ENCODE measurements around the gene CFAP90. TPM values are rescaled to one million over a fixed set of nuclear protein-coding genes. Genes with fewer than 3 reads are reported as not detected.

Gene CFAP90
- total RNA-seq, 4 donors from 2014 or later, result 0.88 to 1.7 TPM; not detected in 2

DNA sequence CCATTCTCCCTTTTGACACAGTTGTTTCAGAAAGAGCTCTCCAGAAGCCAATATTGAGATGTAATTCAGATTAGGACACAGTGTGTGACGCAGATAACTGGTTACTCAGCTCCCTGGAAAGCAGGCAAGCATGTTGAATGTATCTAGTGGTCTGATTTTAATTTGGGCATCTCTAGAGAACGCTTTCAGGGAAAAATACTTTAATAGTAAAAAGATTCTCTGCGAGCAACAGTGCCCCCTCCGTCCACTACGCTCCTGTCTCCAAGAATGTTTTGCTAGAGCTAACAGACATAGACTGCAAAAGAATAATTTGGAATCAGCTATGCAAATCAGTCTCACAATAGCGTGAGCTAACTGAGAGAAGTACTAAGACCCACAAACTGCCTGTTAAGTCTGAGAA lies 23.3 kb downstream of the CFAP90 start:
- Histone ChIP-seq H3K4me1 (no peaks in the 10 kb centered on the region), H3K36me3 (no peaks in the 10 kb centered on the region), H3K9me3 (no peaks in the 10 kb centered on the region), H3K27ac (peak overlapping the region; percentile 5 to 54), H3K27me3 (no peaks in the 10 kb centered on the region), H3K4me3 (no peak overlapping the region)
- intact Hi-C loops (cut with DNase I; ENCODE audit: low total_unique reads), result no loop called here
- TF ChIP-seq POLR2A (IDR thresholded peaks at IDR 0.05), result no peak
- TF ChIP-seq, protein P1, sequence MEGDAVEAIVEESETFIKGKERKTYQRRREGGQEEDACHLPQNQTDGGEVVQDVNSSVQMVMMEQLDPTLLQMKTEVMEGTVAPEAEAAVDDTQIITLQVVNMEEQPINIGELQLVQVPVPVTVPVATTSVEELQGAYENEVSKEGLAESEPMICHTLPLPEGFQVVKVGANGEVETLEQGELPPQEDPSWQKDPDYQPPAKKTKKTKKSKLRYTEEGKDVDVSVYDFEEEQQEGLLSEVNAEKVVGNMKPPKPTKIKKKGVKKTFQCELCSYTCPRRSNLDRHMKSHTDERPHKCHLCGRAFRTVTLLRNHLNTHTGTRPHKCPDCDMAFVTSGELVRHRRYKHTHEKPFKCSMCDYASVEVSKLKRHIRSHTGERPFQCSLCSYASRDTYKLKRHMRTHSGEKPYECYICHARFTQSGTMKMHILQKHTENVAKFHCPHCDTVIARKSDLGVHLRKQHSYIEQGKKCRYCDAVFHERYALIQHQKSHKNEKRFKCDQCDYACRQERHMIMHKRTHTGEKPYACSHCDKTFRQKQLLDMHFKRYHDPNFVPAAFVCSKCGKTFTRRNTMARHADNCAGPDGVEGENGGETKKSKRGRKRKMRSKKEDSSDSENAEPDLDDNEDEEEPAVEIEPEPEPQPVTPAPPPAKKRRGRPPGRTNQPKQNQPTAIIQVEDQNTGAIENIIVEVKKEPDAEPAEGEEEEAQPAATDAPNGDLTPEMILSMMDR (IDR thresholded peaks at IDR 0.05), result peak in 3 of 4 experiments; percentile 4 to 45 (median 29)
- DNase-seq, result peak; percentile 37 to 40

DNA sequence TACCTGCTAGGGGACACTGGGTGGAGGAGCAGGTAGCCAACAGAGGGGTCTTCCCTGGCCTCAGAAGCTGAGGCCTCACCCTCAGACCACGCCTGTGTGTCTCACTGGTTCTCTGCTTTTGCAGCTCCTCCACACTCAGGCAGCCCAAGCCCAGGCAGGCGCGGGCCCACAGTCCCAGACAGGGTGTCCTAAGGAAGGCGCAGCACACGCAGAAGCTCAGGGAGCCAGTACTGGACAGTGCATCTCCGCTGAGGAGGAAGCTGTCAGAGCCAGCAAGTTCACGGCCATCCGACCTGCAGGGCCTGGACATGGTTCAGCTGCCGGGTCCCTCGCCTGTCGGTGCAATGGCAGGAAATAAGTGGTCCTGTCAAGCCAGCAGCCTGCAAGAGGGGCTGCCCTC lies 25.3 kb downstream of the CFAP90 start:
- Histone ChIP-seq H3K4me3 (no peak overlapping the region), H3K9me3 (no peaks in the 10 kb centered on the region), H3K27me3 (no peaks in the 10 kb centered on the region), H3K27ac (no peak overlapping the region), H3K4me1 (no peaks in the 10 kb centered on the region), H3K36me3 (no peaks in the 10 kb centered on the region)
- intact Hi-C loops (cut with DNase I; ENCODE audit: low total_unique reads), result no loop called here
- no peak for DNase-seq
- TF ChIP-seq, protein P1 (IDR thresholded peaks at IDR 0.05), result no peak
- TF ChIP-seq POLR2A (IDR thresholded peaks at IDR 0.05), result no peak

DNA sequence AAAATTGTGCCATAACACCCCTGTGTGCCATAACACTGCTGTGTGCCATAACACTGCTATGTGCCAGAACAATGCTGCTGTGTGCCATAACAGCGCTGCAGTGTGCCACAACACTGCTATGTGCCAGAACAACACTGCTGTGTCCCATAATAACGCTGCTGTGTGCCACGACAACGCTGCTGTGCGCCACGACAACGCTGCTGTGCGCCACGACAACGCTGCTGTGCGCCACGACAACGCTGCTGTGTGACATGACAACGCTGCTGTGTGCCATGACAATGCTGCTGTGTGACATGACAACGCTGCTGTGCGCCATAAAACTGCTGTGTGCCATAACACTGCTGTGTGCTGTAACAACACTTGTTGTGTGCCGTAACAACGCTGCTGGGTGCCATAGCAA lies 25.9 kb downstream of the CFAP90 start:
- no peaks in the 10 kb centered on the region for H3K9me3 ChIP-seq
- no peak for DNase-seq
- no peaks in the 10 kb centered on the region for H3K36me3 ChIP-seq
- TF ChIP-seq POLR2A (IDR thresholded peaks at IDR 0.05), result no peak
- TF ChIP-seq, protein P1 (IDR thresholded peaks at IDR 0.05), result no peak
- H3K4me3 ChIP-seq, result no peak overlapping the region
- H3K4me1 ChIP-seq, result no peaks in the 10 kb centered on the region
- intact Hi-C loops (cut with DNase I; ENCODE audit: low total_unique reads), result no loop called here
- no peak overlapping the region for H3K27ac ChIP-seq
- H3K27me3 ChIP-seq, result no peaks in the 10 kb centered on the region

DNA sequence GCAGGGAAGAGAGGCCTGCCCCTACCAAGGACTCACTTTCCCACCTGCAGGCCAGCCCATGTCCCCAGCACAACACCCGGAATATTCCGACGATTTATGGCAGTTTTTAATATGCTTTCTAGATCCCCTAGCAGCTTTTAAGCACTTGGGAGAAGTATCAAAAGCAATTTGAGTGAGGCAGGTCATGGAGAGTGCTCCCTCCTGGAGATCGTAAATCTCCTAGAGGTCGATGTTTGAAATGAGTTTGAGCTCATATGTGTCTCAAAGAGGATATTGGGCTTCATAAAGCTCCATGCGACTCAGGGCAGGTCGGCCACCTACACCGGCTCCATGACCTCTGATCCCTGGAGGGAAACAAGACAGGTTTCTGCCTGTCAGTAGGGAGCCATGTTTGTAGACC lies 27.3 kb downstream of the CFAP90 start:
- no peaks in the 10 kb centered on the region for H3K27me3 ChIP-seq
- peak overlapping the region in 1 of 2 donors; percentile 23 for H3K27ac ChIP-seq
- no peaks in the 10 kb centered on the region for H3K9me3 ChIP-seq
- no peaks in the 10 kb centered on the region for H3K36me3 ChIP-seq
- intact Hi-C loops (cut with DNase I; ENCODE audit: low total_unique reads), result no loop called here
- TF ChIP-seq, protein P1 (IDR thresholded peaks at IDR 0.05), result no peak
- no peak for TF ChIP-seq POLR2A (IDR thresholded peaks at IDR 0.05)
- H3K4me1 ChIP-seq, result no peaks in the 10 kb centered on the region
- DNase-seq, result no peak
- H3K4me3 ChIP-seq, result no peak overlapping the region

DNA sequence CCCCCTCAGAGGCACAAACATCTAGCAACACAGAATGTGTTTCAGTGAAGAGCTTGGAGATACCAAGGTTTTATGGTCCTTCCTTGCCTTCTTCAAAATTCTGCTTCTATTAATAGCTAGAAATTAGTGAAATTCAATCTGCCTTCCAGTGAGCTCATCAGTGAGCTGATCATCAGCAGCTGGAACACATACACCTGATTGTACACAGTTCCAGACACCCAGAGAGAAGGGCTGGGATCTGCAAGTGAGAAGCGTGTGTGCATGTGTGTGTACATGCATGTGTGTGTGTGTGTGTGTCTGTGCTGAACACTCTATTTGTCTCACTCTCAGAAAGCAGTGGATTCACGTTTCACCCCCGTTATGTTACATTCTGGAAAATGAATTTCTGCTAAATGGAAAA lies 28.5 kb downstream of the CFAP90 start:
- TF ChIP-seq POLR2A (IDR thresholded peaks at IDR 0.05), result no peak
- TF ChIP-seq, protein P1 (IDR thresholded peaks at IDR 0.05), result no peak
- H3K27ac ChIP-seq, result no peak overlapping the region
- no peaks in the 10 kb centered on the region for H3K9me3 ChIP-seq
- DNase-seq, result no peak
- no peaks in the 10 kb centered on the region for H3K27me3 ChIP-seq
- no peaks in the 10 kb centered on the region for H3K36me3 ChIP-seq
- H3K4me1 ChIP-seq, result no peaks in the 10 kb centered on the region
- H3K4me3 ChIP-seq, result no peak overlapping the region
- intact Hi-C loops (cut with DNase I; ENCODE audit: low total_unique reads), result no loop called here

All from uterus (tissue), 4 donors.